CD8-positive, alpha-beta memory T cell (primary cell): ENCODE data around the gene KLHDC8A. TPM values are rescaled to one million over a fixed set of nuclear protein-coding genes. Genes with fewer than 3 reads are reported as not detected.
"Not testable (repeated sequence)": the region's sequence is repeated elsewhere in the genome, so short reads cannot be mapped to it uniquely, and the experiment has no call there.

Experiments
- CTCF ChIA-PET: fragments of 350-600 bp; sonication (Branson Sonifier 250); formaldehyde crosslinking; loops from one replicate; lab custom pipeline; 2021; ENCODE audit warnings: antibody characterized with exemption; lab: Charles Lee
- POLR2A ChIA-PET: fragments of 350-600 bp; sonication (Branson Sonifier 250); formaldehyde crosslinking; loops from one replicate; lab custom pipeline; 2021; ENCODE audit warnings: antibody characterized with exemption; lab: Charles Lee
- DNase-seq, 5 donors: peaks; one replicate each; pipeline versions ENCODE4 v3.0.0 to v3.0.0-alpha.2; 2020 to 2022; ENCODE audit warnings: mixed read lengths in 1 of 5
- H3K27ac ChIP-seq: one replicate; pipeline ENCODE4 v1.7.0; 2013; ENCODE audit warnings: low read depth, mild to moderate bottlenecking, low read length, moderate library complexity
- H3K27me3 ChIP-seq: 2 replicates; pipeline ENCODE4 v1.7.0; 2013; ENCODE audit warnings: low read length, mild to moderate bottlenecking; ENCODE audit not compliant: insufficient read depth, poor library complexity, severe bottlenecking
- H3K36me3 ChIP-seq: 2 replicates; pipeline ENCODE4 v1.7.0; 2013; ENCODE audit warnings: mild to moderate bottlenecking, low read length, moderate library complexity; ENCODE audit not compliant: insufficient read depth
- H3K4me1 ChIP-seq: 2 replicates; pipeline ENCODE4 v1.7.0; 2013; ENCODE audit warnings: mild to moderate bottlenecking, low read length, moderate library complexity; ENCODE audit not compliant: insufficient read depth
- H3K4me3 ChIP-seq: 2 replicates; pipeline ENCODE4 v1.7.0; 2013; ENCODE audit warnings: mild to moderate bottlenecking, low read length
- H3K9me3 ChIP-seq: 2 replicates; pipeline ENCODE4 v1.7.0; 2013; ENCODE audit warnings: mild to moderate bottlenecking, low read length
- H3K27ac Mint-ChIP-seq, 8 donors: one replicate each; pipeline ENCODE4 v1.8.0; 2020 to 2021; ENCODE audit warnings: mixed read lengths in 8 of 8, mild to moderate bottlenecking in 6 of 8, inconsistent platforms in 3 of 8, moderate library complexity in 3 of 8
- H3K27me3 Mint-ChIP-seq, 2 donors: one replicate each; pipeline ENCODE4 v1.8.0; 2020 to 2021; ENCODE audit warnings: mixed read lengths in 2 of 2, mild to moderate bottlenecking in 1 of 2, moderate library complexity in 1 of 2
- H3K36me3 Mint-ChIP-seq, 3 donors: one replicate each; pipeline ENCODE4 v1.8.0; 2020 to 2021; ENCODE audit warnings: mixed read lengths in 3 of 3, inconsistent platforms in 1 of 3, mild to moderate bottlenecking in 1 of 3
- H3K4me1 Mint-ChIP-seq, 3 donors: one replicate each; pipeline ENCODE4 v1.8.0; 2020 to 2021; ENCODE audit warnings: mixed read lengths in 3 of 3, inconsistent platforms in 1 of 3, mild to moderate bottlenecking in 1 of 3
- H3K4me3 Mint-ChIP-seq, 7 donors: one replicate each; pipeline ENCODE4 v1.8.0; 2020 to 2021; ENCODE audit warnings: mixed read lengths in 7 of 7, mild to moderate bottlenecking in 6 of 7, moderate library complexity in 4 of 7, inconsistent platforms in 2 of 7
- H3K9me3 Mint-ChIP-seq, 5 donors: one replicate each; pipeline ENCODE4 v1.8.0; 2020 to 2022; ENCODE audit warnings: mixed read lengths in 5 of 5, mild to moderate bottlenecking in 3 of 5, moderate library complexity in 2 of 5, inconsistent platforms in 1 of 5
- polyA plus RNA-seq: library from polyadenylated mRNA; unstranded; fragments of 300-500 nt; fragmentation: Illumina TruSeq; gene quantifications from one replicate; pipeline ENCODE4 v1.2.3, GENCODE V29; 2021
- total RNA-seq, 2 experiments: library from RNA; stranded (reverse); gene quantifications; one replicate each; pipeline ENCODE4 v1.2.3, GENCODE V29; 2021

Gene KLHDC8A
- total and polyA plus RNA-seq, 3 experiments from 2014 or later = not detected

DNA sequence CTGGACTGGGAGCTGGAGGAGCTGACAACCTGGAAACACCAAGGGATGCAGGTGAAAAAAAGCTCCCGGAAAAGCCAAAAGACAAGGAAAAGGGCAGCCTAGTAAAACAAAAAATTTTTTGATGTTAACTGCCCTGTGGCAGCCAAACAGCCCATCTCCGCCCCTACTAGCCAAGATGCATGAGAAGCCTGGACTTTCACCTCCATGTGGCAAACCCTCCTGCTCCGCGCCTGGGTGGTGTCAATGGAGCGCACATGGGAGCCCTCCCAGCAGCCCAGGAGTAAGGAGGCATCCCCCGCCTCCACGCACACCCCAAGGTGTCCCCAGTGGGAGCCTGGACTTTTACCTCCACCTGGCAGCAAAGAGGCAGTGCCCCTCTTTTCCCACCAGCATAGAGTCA is 34.7 kb upstream of the KLHDC8A start:
- Histone ChIP-seq H3K4me1 (no peaks in the 10 kb centered on the region), H3K36me3 (no peaks in the 10 kb centered on the region), H3K27ac (no peak overlapping the region), H3K9me3 (no peaks in the 10 kb centered on the region), H3K4me3 (no peak overlapping the region), H3K27me3 (peaks cover 6% of the 10 kb centered on the region)
- Mint-ChIP-seq H3K27ac (no peak overlapping the region), H3K36me3 (no peaks in the 10 kb centered on the region), H3K27me3 (peaks cover 16 to 48% of the 10 kb centered on the region in 2 donors), H3K9me3 (no peaks in the 10 kb centered on the region), H3K4me3 (no peak overlapping the region), H3K4me1 (peaks cover 0 to under 1% (median 0%) of the 10 kb centered on the region in 3 donors)
- no peak for DNase-seq
- ChIA-PET CTCF (interaction anchor here (1.0 to 2.6 kb wide), 3 partner anchors 36 to 95 kb away, joined by 3 to 7 read pairs (median 4); no protein-coding TSS in a partner anchor), POLR2A (no interaction called here)

DNA sequence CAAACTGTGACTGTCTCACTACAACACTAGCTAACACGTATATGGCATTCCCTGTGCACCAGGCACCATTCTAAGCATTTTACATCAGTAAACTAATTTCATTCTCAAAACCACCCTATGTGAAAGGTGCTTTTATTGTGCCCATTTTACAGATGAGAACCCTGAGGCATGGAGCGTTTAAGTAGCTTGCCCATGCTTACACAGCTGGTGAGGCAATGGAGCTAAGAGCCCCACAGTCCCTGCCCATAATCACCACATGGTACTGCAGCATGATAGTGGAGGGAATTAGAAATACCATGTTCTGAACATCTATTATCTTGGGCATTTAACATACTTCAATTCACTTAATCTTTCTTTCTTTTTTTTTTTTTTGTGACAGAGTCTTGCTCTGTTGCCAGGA is 31.1 kb upstream of the KLHDC8A start:
- no peaks in the 10 kb centered on the region for H3K4me1 ChIP-seq
- CTCF ChIA-PET = interaction anchor here (1.1 to 2.9 kb wide), 4 partner anchors 9 to 136 kb away, joined by 5 to 12 read pairs (median 6); no protein-coding TSS in a partner anchor
- no peak overlapping the region for H3K27ac Mint-ChIP-seq

DNA sequence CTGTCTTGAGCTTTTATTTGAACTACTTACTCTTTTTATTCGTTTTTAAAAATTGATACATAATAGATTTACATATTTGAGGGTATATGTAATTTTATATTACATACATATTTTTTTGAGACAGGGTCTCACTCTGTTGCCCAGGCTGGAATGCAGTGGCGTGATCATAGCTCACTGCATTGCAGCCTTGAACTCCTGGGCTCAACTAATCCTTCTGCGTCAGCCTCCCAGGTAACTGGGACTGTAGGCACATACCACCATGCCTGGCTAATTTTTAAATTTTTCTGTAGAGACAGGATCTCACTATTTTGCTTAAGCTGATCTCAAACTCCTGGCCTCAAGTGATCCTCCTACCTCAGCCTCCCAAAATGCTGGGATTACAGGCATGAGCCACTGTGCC is 26.3 kb upstream of the KLHDC8A start:
- POLR2A ChIA-PET, H3K27me3 ChIP-seq, H3K27ac ChIP-seq, DNase-seq, H3K27ac Mint-ChIP-seq, H3K36me3 Mint-ChIP-seq, H3K4me1 Mint-ChIP-seq, H3K4me3 Mint-ChIP-seq, H3K9me3 ChIP-seq, H3K4me1 ChIP-seq, H3K36me3 ChIP-seq, H3K9me3 Mint-ChIP-seq, H3K4me3 ChIP-seq: not testable (repeated sequence)
- peaks cover 5 to 36% of the 10 kb centered on the region in 2 donors for H3K27me3 Mint-ChIP-seq
- CTCF ChIA-PET = interaction anchor here (0.9 to 4.6 kb wide), 4 partner anchors 10 to 142 kb away, joined by 3 to 13 read pairs (median 6); no protein-coding TSS in a partner anchor

More for the DNA sequence above, 31.1 kb upstream of the KLHDC8A start:
- Histone ChIP-seq H3K4me3 (no peak overlapping the region), H3K27me3 (peaks cover 6% of the 10 kb centered on the region), H3K36me3 (no peaks in the 10 kb centered on the region), H3K27ac (no peak overlapping the region), H3K9me3 (no peaks in the 10 kb centered on the region)
- POLR2A ChIA-PET = interaction anchor here (0.7 kb wide), 1 partner anchor 37 kb away, joined by 3 read pairs; no protein-coding TSS in a partner anchor
- DNase-seq = no peak
- Mint-ChIP-seq H3K36me3 (no peaks in the 10 kb centered on the region), H3K27me3 (peaks cover 12 to 43% of the 10 kb centered on the region in 2 donors), H3K9me3 (no peaks in the 10 kb centered on the region), H3K4me1 (no peaks in the 10 kb centered on the region), H3K4me3 (no peak overlapping the region)

DNA sequence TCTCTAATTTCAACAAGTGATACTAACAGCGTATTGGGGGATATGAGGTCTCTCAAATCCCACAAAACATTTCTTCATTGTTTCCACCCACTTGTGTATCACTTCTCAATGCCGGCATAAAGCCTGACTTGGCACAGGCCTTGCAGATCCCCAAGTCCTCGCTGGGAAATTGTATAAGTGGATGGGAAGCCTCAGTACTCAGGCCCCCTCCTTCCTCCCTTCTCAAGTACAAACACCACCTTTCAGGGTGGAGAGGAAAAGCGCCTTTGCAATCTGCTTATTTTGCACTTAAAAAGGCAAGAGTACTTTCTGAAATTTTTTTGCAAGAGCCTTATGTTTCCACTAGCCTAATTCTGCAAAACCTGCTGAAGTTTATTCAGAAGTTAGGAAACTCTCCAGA is 25.8 kb upstream of the KLHDC8A start:
- Histone ChIP-seq H3K9me3 (no peaks in the 10 kb centered on the region), H3K36me3 (no peaks in the 10 kb centered on the region), H3K4me1 (no peaks in the 10 kb centered on the region), H3K4me3 (no peak overlapping the region), H3K27ac (no peak overlapping the region), H3K27me3 (no peaks in the 10 kb centered on the region)
- DNase-seq = no peak
- ChIA-PET CTCF (interaction anchor here (0.9 to 4.6 kb wide), 3 partner anchors 10 to 142 kb away, joined by 3 to 13 read pairs (median 7); no protein-coding TSS in a partner anchor), POLR2A (no interaction called here)
- Mint-ChIP-seq H3K27ac (no peak overlapping the region), H3K9me3 (no peaks in the 10 kb centered on the region), H3K36me3 (no peaks in the 10 kb centered on the region), H3K4me3 (no peak overlapping the region), H3K4me1 (no peaks in the 10 kb centered on the region), H3K27me3 (peaks cover 6 to 40% of the 10 kb centered on the region in 2 donors)

DNA sequence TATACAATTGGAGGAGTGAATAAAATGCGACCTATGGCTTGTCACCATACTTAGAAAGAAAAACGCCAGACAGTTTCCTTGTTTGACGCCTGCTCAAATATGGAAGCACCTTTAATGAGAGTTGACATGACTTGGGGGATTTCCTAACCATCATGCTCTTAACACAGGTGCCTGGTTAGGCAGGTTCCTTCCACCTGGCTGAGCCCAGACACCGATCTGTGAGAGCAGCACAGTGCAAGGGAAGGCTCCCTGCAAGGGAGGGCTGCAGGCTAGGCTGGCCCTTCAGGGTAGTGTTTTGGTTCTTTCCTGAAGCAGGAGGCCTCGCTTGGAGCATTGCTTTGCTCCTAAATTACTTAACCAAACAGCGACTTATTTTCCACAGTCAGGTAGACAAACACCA is 24.6 kb upstream of the KLHDC8A start:
- Mint-ChIP-seq H3K36me3 (no peaks in the 10 kb centered on the region), H3K4me1 (no peaks in the 10 kb centered on the region), H3K9me3 (no peaks in the 10 kb centered on the region), H3K27me3 (peaks cover 16 to 40% of the 10 kb centered on the region in 2 donors), H3K27ac (no peak overlapping the region), H3K4me3 (no peak overlapping the region)
- Histone ChIP-seq H3K4me1 (no peaks in the 10 kb centered on the region), H3K9me3 (no peaks in the 10 kb centered on the region), H3K36me3 (no peaks in the 10 kb centered on the region), H3K27me3 (no peaks in the 10 kb centered on the region), H3K4me3 (no peak overlapping the region), H3K27ac (no peak overlapping the region)
- POLR2A ChIA-PET = no interaction called here
- CTCF ChIA-PET = interaction anchor here (0.9 to 1.6 kb wide), 7 partner anchors 12 to 125 kb away, joined by 3 to 5 read pairs (median 4); no protein-coding TSS in a partner anchor
- no peak for DNase-seq

DNA sequence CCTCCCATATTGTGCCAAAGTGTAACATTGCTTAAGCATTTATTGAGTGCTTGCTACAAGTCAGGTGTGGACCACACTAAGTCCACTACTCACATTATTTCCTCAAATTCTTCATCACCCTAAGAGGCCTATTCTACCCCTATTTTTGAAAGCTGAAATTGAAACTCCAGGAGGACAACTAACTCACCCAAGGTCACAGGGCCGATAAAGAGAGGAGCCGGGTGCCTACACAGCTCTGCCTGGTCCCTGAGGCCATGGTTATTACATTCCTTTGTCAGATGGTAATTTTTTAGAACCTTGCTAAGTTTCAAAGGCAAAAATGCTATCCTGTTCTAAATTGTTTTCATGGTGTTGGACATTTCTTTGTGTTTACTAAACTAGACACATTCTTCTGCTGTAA is 24.2 kb upstream of the KLHDC8A start:
- Histone ChIP-seq H3K4me1 (no peaks in the 10 kb centered on the region), H3K9me3 (no peaks in the 10 kb centered on the region), H3K36me3 (no peaks in the 10 kb centered on the region), H3K4me3 (no peak overlapping the region), H3K27ac (no peak overlapping the region), H3K27me3 (no peaks in the 10 kb centered on the region)
- Mint-ChIP-seq H3K36me3 (no peaks in the 10 kb centered on the region), H3K4me1 (no peaks in the 10 kb centered on the region), H3K4me3 (no peak overlapping the region), H3K9me3 (no peaks in the 10 kb centered on the region), H3K27me3 (peaks cover 16 to 44% of the 10 kb centered on the region in 2 donors), H3K27ac (no peak overlapping the region)
- POLR2A ChIA-PET = no interaction called here
- no peak for DNase-seq
- CTCF ChIA-PET = interaction anchor here (0.9 to 1.6 kb wide), 7 partner anchors 12 to 125 kb away, joined by 3 to 5 read pairs (median 4); no protein-coding TSS in a partner anchor

DNA sequence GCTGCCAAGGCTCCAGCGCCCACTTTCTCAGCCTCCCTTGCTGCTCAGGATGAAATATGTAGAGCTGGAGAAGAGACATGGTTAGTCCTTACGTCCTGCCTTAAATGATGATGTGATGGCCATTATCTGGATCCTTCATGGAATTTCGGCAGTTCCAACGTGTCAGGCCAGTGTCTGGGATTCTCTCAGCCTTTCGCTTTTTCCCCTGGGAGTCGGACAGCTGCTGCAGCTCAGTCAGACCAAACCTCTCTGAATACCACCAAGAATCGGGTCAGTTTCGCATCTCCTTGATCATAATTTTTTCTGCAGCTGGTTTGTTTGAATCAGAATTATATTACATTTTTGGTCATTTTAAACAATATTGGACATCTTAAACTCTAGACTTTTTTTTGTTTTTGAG is 22.3 kb upstream of the KLHDC8A start:
- Mint-ChIP-seq H3K36me3 (no peaks in the 10 kb centered on the region), H3K9me3 (no peaks in the 10 kb centered on the region), H3K4me1 (peaks cover 7 to 9% (median 8%) of the 10 kb centered on the region in 3 donors), H3K27me3 (peaks cover 23 to 50% of the 10 kb centered on the region in 2 donors), H3K4me3 (no peak overlapping the region), H3K27ac (no peak overlapping the region)
- Histone ChIP-seq H3K27ac (no peak overlapping the region), H3K4me3 (no peak overlapping the region), H3K4me1 (peaks cover 4% of the 10 kb centered on the region), H3K36me3 (no peaks in the 10 kb centered on the region), H3K27me3 (no peaks in the 10 kb centered on the region), H3K9me3 (no peaks in the 10 kb centered on the region)
- DNase-seq = no peak
- POLR2A ChIA-PET = no interaction called here
- CTCF ChIA-PET = no interaction called here

DNA sequence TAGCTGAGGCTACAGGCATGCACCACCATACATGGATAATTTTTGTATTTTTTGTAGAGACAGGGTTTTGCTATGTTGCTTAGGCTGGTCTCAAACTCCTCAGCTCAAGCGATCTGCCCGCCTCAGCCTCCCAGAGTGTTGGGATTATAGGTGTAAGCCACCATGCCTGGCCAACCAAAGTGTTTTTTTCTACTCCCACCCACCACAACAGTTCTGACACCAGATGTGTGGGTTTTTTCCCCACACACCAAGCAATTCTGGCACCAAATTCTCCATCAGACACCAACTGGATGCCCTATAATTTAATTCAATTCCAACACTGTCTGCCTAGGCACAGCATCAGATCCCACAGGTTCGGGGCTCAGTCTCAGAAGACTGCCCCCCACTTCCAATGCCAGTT is 20.6 kb upstream of the KLHDC8A start:
- CTCF ChIA-PET = no interaction called here
- no peaks in the 10 kb centered on the region for H3K9me3 Mint-ChIP-seq
- DNase-seq = no peak
- H3K27ac Mint-ChIP-seq = peak overlapping the region in 1 of 8 donors; percentile 7
- peaks cover 14 to 18% (median 16%) of the 10 kb centered on the region in 3 donors for H3K4me1 Mint-ChIP-seq
- peaks cover 25 to 63% of the 10 kb centered on the region in 2 donors for H3K27me3 Mint-ChIP-seq
- Histone ChIP-seq H3K36me3 (no peaks in the 10 kb centered on the region), H3K27ac (no peak overlapping the region), H3K27me3 (no peaks in the 10 kb centered on the region), H3K9me3 (no peaks in the 10 kb centered on the region), H3K4me1 (peaks cover 7% of the 10 kb centered on the region), H3K4me3 (no peak overlapping the region)
- POLR2A ChIA-PET = no interaction called here
- H3K36me3 Mint-ChIP-seq = no peaks in the 10 kb centered on the region
- no peak overlapping the region for H3K4me3 Mint-ChIP-seq
